NOMO-1 (cell line): Measurements from ENCODE around the gene KSR2.
"Not testable (repeated sequence)": the region's sequence is repeated elsewhere in the genome, so short reads cannot be mapped to it uniquely, and the experiment has no call there.

Source experiments
- DNase-seq, 2 experiments: peaks; one replicate each; lab custom pipeline; 2025; ENCODE audit not compliant: unreplicated experiment in 2 of 2; lab: John Stamatoyannopoulos, UW

KSR2 gene

DNA sequence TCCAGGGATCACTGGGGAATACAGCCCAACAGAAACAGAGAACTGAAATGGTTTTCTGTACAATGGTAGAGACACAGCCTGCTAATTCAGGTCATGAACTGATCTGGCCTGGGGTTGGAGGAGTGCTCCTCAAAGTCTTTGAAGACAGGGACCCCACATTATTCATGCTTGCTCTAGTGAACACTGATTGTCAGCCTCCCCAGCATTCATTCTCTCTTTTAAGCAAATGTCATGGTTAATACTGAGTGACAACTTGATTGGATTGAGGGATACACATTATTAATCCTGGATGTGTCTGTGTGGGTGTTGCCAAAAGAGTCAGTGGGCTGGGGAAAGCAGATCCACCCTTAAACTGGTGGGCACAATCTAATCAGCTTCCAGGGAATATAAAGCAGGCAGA lies 319.0 kb downstream of the KSR2 start:
- DNase-seq: no peak

DNA sequence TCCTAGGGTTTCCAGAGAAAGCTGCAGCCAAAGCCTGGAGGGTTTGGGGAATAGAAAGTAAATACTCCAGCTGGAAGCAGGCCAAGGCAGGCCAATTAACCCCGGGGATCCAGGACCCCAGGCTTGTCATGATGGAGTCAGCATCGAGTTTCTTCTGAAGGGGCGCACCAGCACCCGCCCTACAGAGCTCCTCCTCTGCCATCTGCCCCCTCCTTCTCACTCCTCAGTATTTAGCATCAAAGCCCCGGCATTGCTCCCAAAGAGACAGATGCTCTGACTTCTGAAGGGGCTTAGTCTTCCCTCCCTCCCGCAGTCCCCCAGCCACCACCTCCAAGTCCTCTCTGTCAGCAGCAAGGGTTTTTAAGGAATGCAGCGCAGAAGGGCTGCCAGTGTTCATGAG lies 322.3 kb downstream of the KSR2 start:
- no peak for DNase-seq

DNA sequence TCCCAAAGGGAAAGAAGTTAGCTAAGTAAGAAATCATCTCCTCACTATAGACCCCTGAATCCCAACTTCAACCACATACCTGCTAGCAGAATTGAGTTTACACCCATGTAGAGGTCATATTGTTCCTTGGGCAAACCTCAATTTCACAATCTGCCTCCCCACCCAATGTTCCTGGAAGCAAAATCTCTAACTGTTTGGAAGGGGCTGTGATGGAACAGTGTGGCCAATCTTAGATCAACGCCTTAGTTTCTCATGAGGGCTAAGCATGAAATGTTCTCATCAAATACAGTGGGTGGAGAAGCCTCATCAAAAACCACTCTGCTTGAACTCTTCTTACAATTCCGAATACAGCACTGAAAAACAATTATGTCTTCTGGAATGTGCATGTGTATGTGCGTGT lies 323.3 kb downstream of the KSR2 start:
- no peak for DNase-seq

DNA sequence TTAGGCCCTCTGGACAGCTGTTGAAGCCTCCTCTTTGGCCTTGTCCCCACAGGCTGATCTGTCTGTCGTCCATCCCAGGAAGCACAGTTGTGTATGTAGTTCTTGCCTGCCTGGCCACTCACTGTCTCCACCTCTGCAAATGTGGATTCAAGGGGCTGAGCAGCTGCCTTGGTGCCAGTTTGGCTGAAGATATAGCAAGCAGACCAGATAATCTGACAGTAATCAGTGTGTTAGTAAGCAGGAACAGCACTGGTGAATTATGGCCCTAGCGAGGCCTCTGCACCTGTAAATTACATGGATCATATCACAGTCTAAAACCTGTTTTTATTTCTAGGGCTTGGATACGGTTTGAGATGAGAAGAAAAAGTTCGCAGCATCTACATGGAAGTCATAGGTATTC lies 324.8 kb downstream of the KSR2 start:
- no peak for DNase-seq

DNA sequence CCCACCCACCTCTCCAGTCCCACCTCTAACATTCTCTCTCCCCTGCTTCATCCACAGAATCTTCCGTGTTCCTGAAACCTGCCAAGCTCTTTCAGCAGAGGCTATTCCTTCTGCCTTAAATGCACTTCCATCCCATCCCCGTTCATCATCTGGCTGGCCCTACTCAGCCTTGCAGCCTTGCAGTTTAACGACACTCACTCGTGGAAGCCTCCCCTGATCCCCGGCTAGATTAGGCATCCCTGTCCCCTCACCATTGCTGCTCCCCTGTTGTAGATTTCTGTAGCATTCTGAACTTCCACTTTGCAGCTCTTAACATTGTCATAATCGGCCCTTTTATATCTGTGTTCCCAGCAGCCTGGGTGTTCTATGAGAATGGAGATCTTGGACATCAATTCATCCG lies 326.9 kb downstream of the KSR2 start:
- DNase-seq: no peak

DNA sequence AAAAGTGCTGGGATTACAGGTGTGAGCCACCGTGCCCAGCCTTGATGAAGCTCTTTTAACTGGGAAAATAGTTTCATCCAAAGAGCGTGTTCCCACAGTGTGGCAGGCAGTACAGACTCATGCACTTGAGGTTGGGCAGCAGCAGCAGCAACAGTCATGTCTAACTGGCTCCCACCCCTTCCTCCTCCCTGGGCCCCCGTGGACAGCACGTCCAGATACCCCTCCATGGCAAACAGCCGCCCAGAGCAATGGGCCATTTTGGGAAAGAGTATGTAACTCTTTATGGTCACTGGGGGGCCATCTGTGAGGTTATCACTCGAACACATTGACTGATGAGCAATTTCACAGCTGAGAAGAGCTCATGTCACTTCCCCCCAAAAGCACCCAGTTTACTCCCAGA lies 328.3 kb downstream of the KSR2 start:
- DNase-seq: no peak

DNA sequence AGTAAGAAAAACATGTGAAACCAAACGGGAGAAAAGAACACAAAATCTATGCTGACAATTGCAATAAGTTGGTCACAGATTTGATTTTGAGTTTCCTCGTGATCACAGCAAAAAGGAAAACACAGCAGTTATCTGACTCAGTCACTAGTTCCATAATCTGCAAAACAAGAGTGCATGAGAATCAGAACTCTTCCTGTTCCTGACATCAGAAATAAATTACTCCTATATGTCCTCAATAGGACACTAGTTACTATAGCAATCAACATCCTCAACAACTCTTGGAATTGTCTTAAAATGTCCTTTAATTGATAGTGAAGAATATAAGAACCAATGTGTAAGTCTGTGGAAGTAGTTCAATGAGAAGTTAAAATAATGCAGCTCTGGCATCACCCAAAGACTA lies 339.3 kb downstream of the KSR2 start:
- no peak for DNase-seq

DNA sequence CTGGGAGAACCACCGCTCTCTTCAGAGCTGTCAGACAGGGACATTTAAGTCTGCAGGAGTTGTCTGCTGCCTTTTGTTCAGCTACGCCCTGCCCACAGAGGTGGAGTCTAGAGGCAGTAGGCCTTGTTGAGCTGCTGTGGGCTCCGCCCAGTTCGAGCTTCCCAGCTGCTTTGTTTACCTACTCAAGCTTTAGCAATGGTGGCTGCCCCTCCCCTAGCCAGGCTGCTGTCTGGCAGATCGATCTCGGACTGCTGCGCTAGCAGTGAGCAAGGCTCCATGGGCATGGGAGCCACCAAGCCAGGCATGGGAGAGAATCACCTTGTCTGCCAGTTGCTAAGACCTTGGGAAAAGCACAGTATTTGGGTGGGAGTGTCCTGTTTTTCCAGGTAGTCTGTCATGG lies 340.1 kb downstream of the KSR2 start:
- DNase-seq: not testable (repeated sequence)

DNA sequence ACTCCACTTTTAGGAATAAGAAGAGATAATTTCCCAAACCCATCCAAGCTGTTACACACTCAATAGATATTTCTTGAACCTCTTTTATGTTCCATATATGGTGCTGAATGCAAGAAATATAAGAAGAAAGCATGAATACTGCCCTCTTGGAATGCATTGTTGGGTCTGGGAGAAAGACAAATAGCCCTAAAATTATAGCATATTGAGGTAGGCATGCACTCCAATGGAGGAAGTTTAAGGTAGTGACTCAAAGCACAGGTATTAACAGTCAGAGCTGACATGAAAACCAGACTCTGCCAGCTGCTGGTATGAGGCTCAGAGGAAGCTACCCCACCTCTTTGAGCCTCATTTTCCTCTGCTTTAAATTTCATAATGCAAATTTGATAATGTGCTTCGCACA lies 346.0 kb downstream of the KSR2 start:
- DNase-seq: no peak

DNA sequence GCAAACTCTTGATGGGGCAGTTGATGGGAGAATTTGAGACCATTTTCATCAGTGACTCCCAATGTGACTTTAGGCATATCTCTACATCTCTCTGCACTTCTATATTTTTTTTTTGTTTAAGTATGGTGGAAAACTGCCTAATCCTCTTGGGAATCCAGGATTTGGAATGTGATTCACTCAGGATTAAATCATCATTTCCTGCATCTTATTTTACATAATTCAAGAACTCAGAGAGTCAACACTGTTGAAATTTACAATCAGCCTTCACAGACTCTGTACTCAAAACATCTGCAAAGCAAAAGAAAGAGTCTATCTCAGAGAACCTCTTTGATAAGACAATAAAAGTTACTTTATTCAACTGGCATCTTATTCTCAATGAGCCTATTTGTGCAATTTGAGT lies 346.7 kb downstream of the KSR2 start:
- no peak for DNase-seq

DNA sequence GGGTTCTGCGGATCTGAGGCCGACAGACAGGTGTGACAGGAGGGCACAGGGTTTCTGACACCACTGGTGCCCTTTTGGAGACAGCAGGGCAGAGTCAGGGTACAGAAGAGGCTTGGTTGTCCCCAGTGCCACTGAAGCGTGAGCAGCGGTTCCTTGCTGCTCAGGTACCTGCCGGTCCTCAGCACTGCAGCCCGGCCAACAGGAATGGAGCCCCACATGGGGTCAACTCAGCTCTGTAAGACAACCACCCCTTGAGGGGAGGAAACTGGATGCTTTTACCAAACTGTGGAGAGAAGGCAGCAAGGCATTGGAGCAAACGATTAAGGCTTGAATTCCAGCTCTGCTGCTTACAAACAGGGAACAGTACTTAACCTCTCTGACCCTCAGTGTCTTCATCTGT lies 361.0 kb downstream of the KSR2 start:
- DNase-seq: no peak

DNA sequence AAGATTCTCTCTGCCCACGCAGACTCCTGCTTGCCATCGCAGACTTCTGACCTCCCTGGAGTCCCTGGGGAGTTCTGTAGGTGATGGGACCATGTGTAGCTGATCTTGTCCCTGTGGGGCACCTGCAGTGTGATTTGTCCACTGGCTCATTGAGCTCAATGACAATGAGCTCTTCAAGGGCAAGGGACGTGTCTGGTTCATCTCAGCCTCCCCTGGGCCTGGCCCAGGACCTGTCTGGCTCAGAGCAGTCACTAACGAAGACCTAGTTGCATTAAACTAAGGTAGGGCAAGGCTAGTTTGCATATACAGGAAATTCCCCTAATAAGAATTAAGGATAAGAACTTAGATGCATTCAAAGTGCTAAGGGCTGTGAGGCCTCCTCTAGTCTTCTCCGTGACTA lies 361.8 kb downstream of the KSR2 start:
- no peak for DNase-seq

DNA sequence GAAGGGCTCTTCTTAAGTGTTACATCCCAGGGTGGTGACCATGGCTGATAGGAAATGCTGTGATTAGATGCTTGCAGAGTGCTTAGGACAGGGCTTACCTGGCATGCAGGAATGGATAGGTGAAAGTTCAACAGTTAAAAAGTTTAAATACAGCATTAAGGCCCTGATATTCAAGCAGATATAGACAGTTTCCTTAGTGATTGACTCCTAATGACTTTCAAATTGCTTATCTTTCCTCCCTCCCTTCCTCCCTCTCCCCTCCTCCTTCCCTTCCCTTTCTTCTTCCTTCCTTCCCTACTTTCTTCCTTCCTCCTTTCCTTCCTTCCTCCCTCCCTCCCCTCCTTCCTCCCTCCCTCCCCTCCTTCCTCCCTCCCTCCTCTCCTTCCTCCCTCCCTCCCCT lies 362.8 kb downstream of the KSR2 start:
- no peak for DNase-seq

DNA sequence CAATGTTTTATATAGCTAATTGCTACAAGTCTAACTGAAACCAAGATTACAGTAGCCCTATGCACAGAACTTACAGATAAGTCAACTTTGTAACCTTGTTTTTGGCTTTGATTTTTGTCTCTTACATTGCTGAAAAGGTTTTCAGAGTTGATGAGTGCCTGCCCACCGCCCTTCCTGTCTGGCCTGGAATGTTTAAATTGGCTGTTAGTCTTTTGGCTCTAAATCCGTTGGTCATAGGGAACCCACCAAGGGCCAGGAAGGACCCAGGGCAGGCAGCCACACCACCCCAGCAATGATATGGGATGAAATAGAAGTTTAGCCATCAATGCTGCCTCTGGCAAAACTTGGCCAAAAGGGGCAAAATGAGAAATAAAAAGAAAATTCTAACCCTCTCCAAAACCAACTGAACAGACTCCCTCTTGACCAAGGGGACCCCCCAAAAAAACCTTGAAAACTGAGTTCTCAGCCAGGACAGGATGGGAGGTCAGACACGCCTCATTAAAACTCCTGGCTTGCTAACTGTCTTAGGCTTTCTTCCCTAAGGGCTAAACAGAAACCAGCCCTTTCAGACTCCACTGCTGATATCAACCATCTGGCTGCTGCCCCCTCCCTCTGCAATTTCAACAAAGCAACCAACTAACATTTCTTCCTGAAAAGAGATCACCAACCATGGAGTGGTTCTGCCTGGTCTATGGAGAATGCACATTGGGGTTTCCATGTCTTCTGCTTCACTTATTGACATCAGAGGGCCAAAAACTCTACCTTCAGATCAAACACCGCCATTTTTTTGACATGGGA lies 365.3 kb downstream of the KSR2 start:
- no peak for DNase-seq

DNA sequence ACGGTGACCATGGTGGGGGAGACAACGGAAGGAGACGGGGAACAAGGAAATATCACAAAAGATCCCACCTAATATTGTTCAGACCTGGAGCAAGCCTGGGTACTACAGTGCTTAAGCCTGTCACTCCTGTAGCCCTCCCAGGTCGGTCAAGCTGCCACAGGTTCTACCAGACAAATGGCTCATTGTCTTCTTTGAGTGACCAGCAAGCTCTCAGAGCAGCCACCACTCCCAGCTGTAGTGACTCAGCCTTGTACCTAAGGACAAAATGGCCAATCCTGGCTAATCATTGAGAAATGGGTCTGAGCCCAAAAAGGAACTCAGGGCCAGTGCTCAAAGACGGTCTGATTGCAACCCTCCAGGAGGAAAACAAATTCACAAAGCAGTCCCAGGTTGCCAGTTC lies 368.9 kb downstream of the KSR2 start:
- no peak for DNase-seq

DNA sequence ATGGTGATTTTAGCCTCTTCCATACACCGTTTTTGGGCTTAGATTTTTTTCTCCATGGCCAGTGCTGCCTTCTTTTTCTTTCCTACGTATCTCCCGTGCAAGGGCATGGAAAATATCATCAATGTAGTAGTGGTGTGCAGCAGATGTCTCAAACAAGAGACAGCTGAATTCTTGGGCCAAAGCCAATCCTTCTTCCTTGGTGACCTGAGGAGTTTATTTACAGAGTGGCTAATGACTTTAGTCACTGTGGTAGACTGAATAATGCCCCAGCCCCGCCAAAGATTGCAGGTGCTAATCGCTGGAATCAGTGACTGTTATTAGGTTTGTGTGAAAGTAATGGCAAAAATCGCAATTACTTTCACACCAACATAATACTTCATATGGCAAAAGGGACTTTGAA lies 371.8 kb downstream of the KSR2 start:
- DNase-seq: no peak

DNA sequence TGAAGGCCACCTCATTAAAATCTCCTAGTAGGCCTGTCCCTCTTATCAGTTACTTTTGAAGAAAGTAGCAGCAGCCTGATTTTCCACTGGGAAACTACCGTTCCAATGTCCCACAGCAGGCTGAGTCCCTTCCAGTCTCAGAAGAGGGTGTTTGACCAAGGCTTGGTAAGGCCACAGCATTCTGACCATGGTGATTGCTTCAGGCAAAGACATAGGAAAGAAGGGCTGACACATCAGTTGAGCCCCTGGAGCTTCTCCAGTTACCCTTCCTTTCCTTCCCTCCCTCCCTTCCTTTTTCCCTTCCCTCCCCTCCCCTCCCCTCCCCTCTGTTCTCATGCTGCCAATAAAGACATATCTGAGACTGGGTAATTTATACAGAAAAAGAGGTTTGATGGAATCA lies 373.0 kb downstream of the KSR2 start:
- no peak for DNase-seq

DNA sequence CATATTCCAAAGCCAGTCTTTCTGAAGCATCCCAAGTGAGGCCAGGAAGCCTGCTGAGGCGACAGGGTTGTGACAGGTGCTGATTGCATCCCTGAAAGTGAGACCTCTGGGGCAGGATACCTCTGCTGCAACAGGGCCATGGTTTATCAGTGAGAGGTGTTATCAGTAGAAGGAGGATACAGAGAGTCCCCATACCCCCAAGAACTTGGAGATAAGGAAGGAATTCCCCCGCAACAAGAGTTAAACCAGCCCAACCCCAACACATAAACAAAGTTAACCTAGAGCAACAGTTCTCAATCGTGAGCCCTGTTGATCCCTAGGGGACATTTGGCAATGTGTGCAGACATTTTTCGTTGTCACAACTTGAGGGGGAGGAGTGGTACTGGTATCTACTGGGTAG lies 374.3 kb downstream of the KSR2 start:
- no peak for DNase-seq

DNA sequence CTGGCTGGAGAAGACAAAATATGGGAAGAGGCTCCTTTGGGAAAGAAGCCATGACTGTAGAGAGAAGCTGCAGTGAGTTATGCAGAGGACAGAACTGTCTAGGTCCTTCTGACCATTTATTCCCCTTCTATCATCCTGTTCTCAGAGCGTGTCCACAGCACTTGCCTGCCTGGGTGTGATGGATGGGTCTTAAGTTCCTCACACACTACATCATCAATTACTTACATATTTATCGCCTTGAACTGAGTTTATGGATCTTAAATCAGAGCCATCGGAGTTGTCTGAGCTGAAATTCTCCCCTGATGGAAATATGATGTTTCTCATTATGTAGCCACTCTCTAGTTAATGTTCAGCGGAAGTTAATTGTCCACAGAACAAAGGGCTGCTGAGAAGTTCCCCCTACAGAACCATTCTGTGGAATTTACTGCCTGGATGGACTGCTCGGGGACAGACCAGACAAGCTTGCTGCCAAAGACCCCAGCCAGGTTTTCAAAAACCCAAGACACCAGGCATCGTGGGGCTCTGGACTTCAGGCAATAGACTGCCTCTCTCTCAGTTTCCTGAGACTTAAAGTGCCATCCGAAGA lies 374.9 kb downstream of the KSR2 start:
- DNase-seq: no peak

DNA sequence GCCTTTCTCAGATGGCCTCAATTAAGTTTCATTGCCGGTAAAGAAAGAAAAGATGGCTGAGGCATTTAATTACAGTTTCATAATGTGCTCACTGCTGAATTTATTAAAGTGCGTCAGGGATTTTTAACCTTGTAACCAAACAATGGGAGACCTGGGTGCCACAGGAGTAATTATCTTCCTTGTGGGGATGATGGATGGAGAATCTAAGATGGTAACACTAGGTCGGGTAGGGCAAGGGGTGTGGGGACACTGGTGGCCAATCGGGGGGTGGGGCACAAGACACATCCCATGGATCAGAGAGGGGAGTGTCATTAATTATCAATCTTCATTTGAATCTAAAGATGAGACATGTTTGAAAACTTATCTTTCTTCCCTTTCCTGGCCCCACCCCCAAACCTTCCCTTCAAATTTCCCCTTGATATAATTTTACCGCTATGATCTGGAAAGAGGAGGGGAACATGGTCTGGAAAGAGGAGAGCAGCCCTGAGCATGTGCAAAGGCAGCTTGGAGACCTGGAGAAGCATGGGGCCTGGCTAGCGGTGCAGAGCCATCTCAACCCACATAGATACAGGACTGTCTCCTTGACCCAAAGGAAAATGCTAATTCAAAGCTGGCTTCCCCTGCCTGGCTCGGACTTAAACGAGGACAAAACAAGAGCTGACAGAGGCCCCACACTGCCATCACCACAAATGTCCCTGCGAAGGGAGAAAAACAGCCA lies 376.0 kb downstream of the KSR2 start:
- DNase-seq: no peak

DNA sequence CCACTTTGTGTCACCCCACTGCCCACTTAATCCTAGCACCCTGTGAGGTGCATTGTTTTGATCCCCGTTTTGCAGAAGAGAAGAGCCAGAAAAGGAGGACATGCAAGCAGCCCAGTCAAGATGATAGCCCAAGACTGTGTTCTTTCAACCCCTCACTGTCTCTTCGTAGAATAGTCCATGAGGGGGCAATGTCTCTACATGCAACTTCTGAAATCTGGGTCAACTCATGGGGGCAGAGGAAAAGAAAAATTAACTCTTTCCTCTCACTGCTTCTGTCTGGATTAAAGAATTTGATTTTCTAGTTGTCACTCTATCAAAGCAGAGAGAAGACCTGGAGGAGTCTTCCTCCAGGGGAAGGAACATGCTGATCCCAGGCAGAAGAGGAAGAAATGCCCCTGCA lies 377.8 kb downstream of the KSR2 start:
- no peak for DNase-seq

DNA sequence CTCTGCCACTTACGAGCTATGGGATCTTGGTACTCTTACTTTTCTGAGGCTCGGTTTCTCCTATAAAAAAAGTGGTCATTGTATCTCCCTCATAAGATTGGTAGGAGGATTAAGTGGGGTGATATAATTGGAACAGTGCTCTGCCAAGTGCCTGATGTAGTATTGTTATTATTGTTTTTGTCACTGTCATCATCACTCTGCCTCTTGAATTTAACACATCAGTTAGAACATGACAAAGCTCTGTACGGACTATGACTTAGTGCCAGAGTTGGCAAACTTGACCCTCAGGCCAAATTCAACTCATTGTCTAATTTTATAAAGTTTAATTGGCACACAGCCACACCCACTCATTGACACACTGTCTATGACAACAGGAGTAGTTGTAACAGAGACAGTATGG lies 378.4 kb downstream of the KSR2 start:
- DNase-seq: no peak
